Measurements from ENCODE around the gene CCNY. TPM values are rescaled to one million over a fixed set of nuclear protein-coding genes. Genes with fewer than 3 reads are reported as not detected.

CCNY gene
- total and polyA plus RNA-seq, 5 donors = 27.7 to 72.1 (median 64.3) TPM

GRCh38 chr10:35356725-35357092 lies 20.4 kb downstream of the CCNY start:
- intact Hi-C loops (cut with DNase I) = no loop called here
- Histone ChIP-seq H3K4me1 (ENCODE audit: control insufficient read depth, insufficient read depth, low read length) (peaks cover 8% of the 10 kb centered on the region), H3K27me3 (ENCODE audit: control insufficient read depth, insufficient read depth) (no peaks in the 10 kb centered on the region), H3K4me3 (ENCODE audit: low read length) (no peak overlapping the region), H3K9me3 (ENCODE audit: control insufficient read depth, low read length) (no peaks in the 10 kb centered on the region), H3K27ac (ENCODE audit: low read length) (no peak overlapping the region)
- WGBS = 59% methylated on average over 2 of the region's 2 CpGs
- ATAC-seq (no peak), DNase-seq (no peak)

GRCh38 chr10:35359056-35359455 lies 22.7 kb downstream of the CCNY start:
- H3K9me3 ChIP-seq (ENCODE audit: control insufficient read depth, low read length) = no peaks in the 10 kb centered on the region
- intact Hi-C loops (cut with DNase I) = no loop called here
- 67% methylated on average over 2 of the region's 2 CpGs for WGBS
- DNase-seq (no peak), ATAC-seq (no peak)
- peaks cover 5% of the 10 kb centered on the region for H3K4me1 ChIP-seq (ENCODE audit: control insufficient read depth, insufficient read depth, low read length)
- no peak overlapping the region for H3K27ac ChIP-seq (ENCODE audit: low read length)
- H3K27me3 ChIP-seq (ENCODE audit: control insufficient read depth, insufficient read depth) = no peaks in the 10 kb centered on the region
- H3K4me3 ChIP-seq (ENCODE audit: low read length) = no peak overlapping the region

GRCh38 chr10:35359873-35360272 lies 23.6 kb downstream of the CCNY start:
- H3K9me3 ChIP-seq (ENCODE audit: control insufficient read depth, low read length) = no peaks in the 10 kb centered on the region
- H3K4me1 ChIP-seq (ENCODE audit: control insufficient read depth, insufficient read depth, low read length) = peaks cover 5% of the 10 kb centered on the region
- intact Hi-C loops (cut with DNase I) = no loop called here
- no peak overlapping the region for H3K27ac ChIP-seq (ENCODE audit: low read length)
- no peak for DNase-seq
- H3K27me3 ChIP-seq (ENCODE audit: control insufficient read depth, insufficient read depth) = no peaks in the 10 kb centered on the region
- H3K4me3 ChIP-seq (ENCODE audit: low read length) = no peak overlapping the region
- ATAC-seq = no peak
- WGBS = 94% methylated on average over 4 of the region's 4 CpGs

- Histone ChIP-seq H3K4me1 (ENCODE audit: control insufficient read depth, insufficient read depth, low read length) (peaks cover 5% of the 10 kb centered on the region), H3K9me3 (ENCODE audit: control insufficient read depth, low read length) (no peaks in the 10 kb centered on the region), H3K4me3 (ENCODE audit: low read length) (no peak overlapping the region), H3K27me3 (ENCODE audit: control insufficient read depth, insufficient read depth) (no peaks in the 10 kb centered on the region), H3K27ac (ENCODE audit: low read length) (no peak overlapping the region)
- peak; percentile 28 to 38 for ATAC-seq
- intact Hi-C loops (cut with DNase I) = no loop called here
- WGBS = 96% methylated on average over 41 of the region's 41 CpGs
- peak in 2 of 3 donors; percentile 53 to 60 for DNase-seq
Measured at GRCh38 chr10:35362701-35363350, 26.5 kb downstream of the CCNY start.

GRCh38 chr10:35363587-35363986 lies 27.3 kb downstream of the CCNY start:
- ATAC-seq (no peak), DNase-seq (no peak)
- intact Hi-C loops (cut with DNase I) = no loop called here
- H3K9me3 ChIP-seq (ENCODE audit: control insufficient read depth, low read length) = no peaks in the 10 kb centered on the region
- H3K27me3 ChIP-seq (ENCODE audit: control insufficient read depth, insufficient read depth) = no peaks in the 10 kb centered on the region
- H3K4me3 ChIP-seq (ENCODE audit: low read length) = no peak overlapping the region
- WGBS = 98% methylated on average over 5 of the region's 5 CpGs
- H3K4me1 ChIP-seq (ENCODE audit: control insufficient read depth, insufficient read depth, low read length) = peaks cover 6% of the 10 kb centered on the region
- no peak overlapping the region for H3K27ac ChIP-seq (ENCODE audit: low read length)

GRCh38 chr10:35364808-35365207 lies 28.5 kb downstream of the CCNY start:
- H3K4me3 ChIP-seq (ENCODE audit: low read length) = no peak overlapping the region
- ATAC-seq = no peak
- no peaks in the 10 kb centered on the region for H3K27me3 ChIP-seq (ENCODE audit: control insufficient read depth, insufficient read depth)
- intact Hi-C loops (cut with DNase I) = no loop called here
- peaks cover 8% of the 10 kb centered on the region for H3K4me1 ChIP-seq (ENCODE audit: control insufficient read depth, insufficient read depth, low read length)
- WGBS = 36% methylated on average over 2 of the region's 2 CpGs
- H3K9me3 ChIP-seq (ENCODE audit: control insufficient read depth, low read length) = no peaks in the 10 kb centered on the region
- DNase-seq = no peak
- no peak overlapping the region for H3K27ac ChIP-seq (ENCODE audit: low read length)

- DNase-seq = no peak
- no peak for ATAC-seq
- WGBS = 74% methylated on average over 1 of the region's 1 CpG
- no peak overlapping the region for H3K4me3 ChIP-seq (ENCODE audit: low read length)
- H3K27ac ChIP-seq (ENCODE audit: low read length) = no peak overlapping the region
- H3K4me1 ChIP-seq (ENCODE audit: control insufficient read depth, insufficient read depth, low read length) = peaks cover 10% of the 10 kb centered on the region
- no peaks in the 10 kb centered on the region for H3K27me3 ChIP-seq (ENCODE audit: control insufficient read depth, insufficient read depth)
- intact Hi-C loops (cut with DNase I) = no loop called here
- no peaks in the 10 kb centered on the region for H3K9me3 ChIP-seq (ENCODE audit: control insufficient read depth, low read length)
Measured at GRCh38 chr10:35365994-35366393, 29.7 kb downstream of the CCNY start.

- no peak for DNase-seq
- Histone ChIP-seq H3K4me1 (ENCODE audit: control insufficient read depth, insufficient read depth, low read length) (peaks cover 21% of the 10 kb centered on the region), H3K27me3 (ENCODE audit: control insufficient read depth, insufficient read depth) (no peaks in the 10 kb centered on the region), H3K27ac (ENCODE audit: low read length) (no peak overlapping the region), H3K9me3 (ENCODE audit: control insufficient read depth, low read length) (no peaks in the 10 kb centered on the region), H3K4me3 (ENCODE audit: low read length) (no peak overlapping the region)
- 86% methylated on average over 4 of the region's 4 CpGs for WGBS
- intact Hi-C loops (cut with DNase I) = no loop called here
- ATAC-seq = no peak
Measured at GRCh38 chr10:35367107-35367859, 31.0 kb downstream of the CCNY start.

GRCh38 chr10:35367982-35368381 lies 31.7 kb downstream of the CCNY start:
- 79% methylated on average over 4 of the region's 4 CpGs for WGBS
- ATAC-seq (no peak), DNase-seq (no peak)
- Histone ChIP-seq H3K27me3 (ENCODE audit: control insufficient read depth, insufficient read depth) (no peaks in the 10 kb centered on the region), H3K4me3 (ENCODE audit: low read length) (no peak overlapping the region), H3K27ac (ENCODE audit: low read length) (peak overlapping the region; percentile 37), H3K9me3 (ENCODE audit: control insufficient read depth, low read length) (no peaks in the 10 kb centered on the region), H3K4me1 (ENCODE audit: control insufficient read depth, insufficient read depth, low read length) (peaks cover 22% of the 10 kb centered on the region)
- intact Hi-C loops (cut with DNase I) = no loop called here

GRCh38 chr10:35368485-35369048 lies 32.3 kb downstream of the CCNY start:
- peaks cover 25% of the 10 kb centered on the region for H3K4me1 ChIP-seq (ENCODE audit: control insufficient read depth, insufficient read depth, low read length)
- no peaks in the 10 kb centered on the region for H3K27me3 ChIP-seq (ENCODE audit: control insufficient read depth, insufficient read depth)
- intact Hi-C loops (cut with DNase I) = no loop called here
- 74% methylated on average over 11 of the region's 11 CpGs for WGBS
- no peaks in the 10 kb centered on the region for H3K9me3 ChIP-seq (ENCODE audit: control insufficient read depth, low read length)
- peak; percentile 2 to 8 for ATAC-seq
- DNase-seq = no peak
- peak overlapping the region; percentile 82 for H3K27ac ChIP-seq (ENCODE audit: low read length)
- no peak overlapping the region for H3K4me3 ChIP-seq (ENCODE audit: low read length)

- intact Hi-C loops (cut with DNase I) = no loop called here
- no peak overlapping the region for H3K4me3 ChIP-seq (ENCODE audit: low read length)
- WGBS = 9% methylated on average over 6 of the region's 6 CpGs
- H3K4me1 ChIP-seq (ENCODE audit: control insufficient read depth, insufficient read depth, low read length) = peaks cover 25% of the 10 kb centered on the region
- no peaks in the 10 kb centered on the region for H3K9me3 ChIP-seq (ENCODE audit: control insufficient read depth, low read length)
- DNase-seq = no peak
- no peaks in the 10 kb centered on the region for H3K27me3 ChIP-seq (ENCODE audit: control insufficient read depth, insufficient read depth)
- ATAC-seq = peak; percentile 49 to 56
- H3K27ac ChIP-seq (ENCODE audit: low read length) = peak overlapping the region; percentile 82
Measured at GRCh38 chr10:35369049-35369611, 32.8 kb downstream of the CCNY start.
